Gastrocnemius medialis (tissue), 4 donors: ENCODE measurements around the gene SLTM.

ENCODE experiments used
- POLR2A ChIP-seq, 2 donors: fragments of 450-650 bp; IDR thresholded peaks; one replicate each; pipeline ENCODE4 v1.6.1; 2017; ENCODE audit warnings: antibody characterized with exemption in 2 of 2, mild to moderate bottlenecking in 2 of 2, moderate library complexity in 2 of 2
- TF ChIP-seq, protein P1 (sequence below), 5 experiments: fragments of 450-650 bp in 3 of 5; fragments of 200-600 bp in 2 of 5; sonication (generic) in 2 of 5; IDR thresholded peaks in 4 of 5; conservative IDR thresholded peaks in 1 of 5; 1 replicate in 4 of 5; 2 replicates in 1 of 5; pipeline ENCODE4 v1.5.1; 2016 to 2019; ENCODE audit warnings: antibody characterized with exemption in 5 of 5, mild to moderate bottlenecking in 3 of 5, moderate library complexity in 3 of 5

DNA sequence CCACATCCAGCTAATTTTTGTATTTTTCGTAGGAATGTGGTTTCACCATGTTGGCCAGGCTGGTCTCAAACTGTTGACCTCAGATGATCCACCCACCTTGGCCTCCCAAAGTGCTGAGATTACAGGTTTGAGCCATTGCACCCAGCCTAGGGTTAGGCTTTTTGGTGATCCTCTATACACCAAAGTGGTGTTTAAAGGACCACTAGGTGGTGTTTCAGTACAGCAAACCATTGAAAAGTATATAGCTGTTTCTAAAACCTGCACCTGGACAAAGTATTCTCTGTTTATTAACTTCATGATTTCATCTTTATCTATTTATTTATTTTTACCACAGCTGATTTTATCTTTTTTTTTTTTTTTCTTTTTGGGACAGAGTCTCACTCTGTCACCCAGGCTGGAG is 94.0 kb downstream of the SLTM start:
- TF ChIP-seq, protein P1, sequence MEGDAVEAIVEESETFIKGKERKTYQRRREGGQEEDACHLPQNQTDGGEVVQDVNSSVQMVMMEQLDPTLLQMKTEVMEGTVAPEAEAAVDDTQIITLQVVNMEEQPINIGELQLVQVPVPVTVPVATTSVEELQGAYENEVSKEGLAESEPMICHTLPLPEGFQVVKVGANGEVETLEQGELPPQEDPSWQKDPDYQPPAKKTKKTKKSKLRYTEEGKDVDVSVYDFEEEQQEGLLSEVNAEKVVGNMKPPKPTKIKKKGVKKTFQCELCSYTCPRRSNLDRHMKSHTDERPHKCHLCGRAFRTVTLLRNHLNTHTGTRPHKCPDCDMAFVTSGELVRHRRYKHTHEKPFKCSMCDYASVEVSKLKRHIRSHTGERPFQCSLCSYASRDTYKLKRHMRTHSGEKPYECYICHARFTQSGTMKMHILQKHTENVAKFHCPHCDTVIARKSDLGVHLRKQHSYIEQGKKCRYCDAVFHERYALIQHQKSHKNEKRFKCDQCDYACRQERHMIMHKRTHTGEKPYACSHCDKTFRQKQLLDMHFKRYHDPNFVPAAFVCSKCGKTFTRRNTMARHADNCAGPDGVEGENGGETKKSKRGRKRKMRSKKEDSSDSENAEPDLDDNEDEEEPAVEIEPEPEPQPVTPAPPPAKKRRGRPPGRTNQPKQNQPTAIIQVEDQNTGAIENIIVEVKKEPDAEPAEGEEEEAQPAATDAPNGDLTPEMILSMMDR (IDR thresholded peaks at IDR 0.05 in 4 of 5, conservative IDR thresholded peaks at IDR 0.05 in 1 of 5): no peak
- no peak for TF ChIP-seq POLR2A (IDR thresholded peaks at IDR 0.05)
